Middle frontal gyrus (tissue), 1 donor: Measurements from ENCODE around the gene ST6GALNAC1.
"Not testable (repeated sequence)": the region's sequence is repeated elsewhere in the genome, so short reads cannot be mapped to it uniquely, and the experiment has no call there.

Source experiments
- DNase-seq: peaks from one replicate; pipeline ENCODE4 v3.0.0-alpha.2; 2015; ENCODE audit warnings: low spot score; ENCODE audit errors: extremely low spot score

ST6GALNAC1 gene

DNA sequence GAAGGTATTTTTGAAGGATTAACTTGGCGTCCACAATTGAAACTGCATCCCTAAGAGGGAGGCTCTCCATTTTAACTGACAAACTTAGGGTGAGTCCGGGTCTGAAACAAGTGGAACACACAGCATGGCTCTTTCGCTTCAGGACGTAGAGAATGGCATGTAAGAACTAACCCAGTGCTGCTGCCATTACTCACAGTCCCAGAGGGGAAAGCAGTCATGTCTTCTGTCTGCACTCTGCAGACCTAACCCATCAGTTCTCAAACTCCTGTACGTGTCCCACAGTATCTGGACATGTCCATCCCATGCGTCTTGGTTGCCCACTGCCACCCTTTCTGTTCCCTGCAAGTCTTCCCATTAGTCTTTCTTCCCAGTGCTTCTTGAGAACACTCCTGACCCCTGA is 563 bp downstream of the ST6GALNAC1 start:
- no peak for DNase-seq

DNA sequence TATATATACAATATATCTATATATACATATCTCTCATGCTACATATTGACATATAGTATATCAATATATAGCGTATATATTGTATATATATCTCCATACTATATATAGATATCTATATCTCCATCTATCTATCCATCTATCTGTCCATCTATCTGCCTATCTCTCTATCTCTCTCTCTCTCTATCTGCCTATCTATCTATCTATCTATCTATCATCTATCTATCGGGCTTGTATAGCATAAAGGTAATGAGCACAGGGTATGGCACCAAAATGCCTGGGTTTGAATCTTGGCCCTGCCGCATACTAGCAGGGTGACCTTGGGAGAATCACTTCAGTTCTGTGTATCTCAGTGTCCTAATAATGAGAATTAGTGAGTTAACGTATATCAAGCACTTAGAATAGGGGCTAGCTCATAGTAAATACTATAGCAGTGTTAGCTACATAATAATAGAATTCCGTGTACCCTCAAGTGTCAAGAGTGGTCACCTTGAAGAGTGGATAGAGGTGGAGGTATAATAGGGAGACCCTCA is 1.5 kb downstream of the ST6GALNAC1 start:
- no peak for DNase-seq

DNA sequence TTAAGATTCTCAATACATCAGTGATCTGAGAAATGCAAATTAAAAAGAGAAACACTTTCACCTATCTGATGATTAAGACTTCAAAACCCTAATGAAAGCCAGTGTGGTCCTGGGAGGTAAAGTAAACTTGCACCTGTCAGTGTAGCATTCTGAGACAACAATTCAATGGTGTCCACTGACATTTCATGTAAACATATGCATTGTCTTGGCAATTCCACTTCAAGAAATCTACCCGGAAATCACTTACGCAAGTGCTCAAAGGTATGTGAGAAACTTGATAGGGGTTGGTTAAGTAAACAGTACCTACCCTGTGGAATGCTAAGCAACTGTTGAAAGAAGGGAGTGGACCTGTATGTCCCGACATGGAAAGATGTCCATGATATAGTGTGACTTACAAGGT is 2.1 kb downstream of the ST6GALNAC1 start:
- DNase-seq, result no peak

DNA sequence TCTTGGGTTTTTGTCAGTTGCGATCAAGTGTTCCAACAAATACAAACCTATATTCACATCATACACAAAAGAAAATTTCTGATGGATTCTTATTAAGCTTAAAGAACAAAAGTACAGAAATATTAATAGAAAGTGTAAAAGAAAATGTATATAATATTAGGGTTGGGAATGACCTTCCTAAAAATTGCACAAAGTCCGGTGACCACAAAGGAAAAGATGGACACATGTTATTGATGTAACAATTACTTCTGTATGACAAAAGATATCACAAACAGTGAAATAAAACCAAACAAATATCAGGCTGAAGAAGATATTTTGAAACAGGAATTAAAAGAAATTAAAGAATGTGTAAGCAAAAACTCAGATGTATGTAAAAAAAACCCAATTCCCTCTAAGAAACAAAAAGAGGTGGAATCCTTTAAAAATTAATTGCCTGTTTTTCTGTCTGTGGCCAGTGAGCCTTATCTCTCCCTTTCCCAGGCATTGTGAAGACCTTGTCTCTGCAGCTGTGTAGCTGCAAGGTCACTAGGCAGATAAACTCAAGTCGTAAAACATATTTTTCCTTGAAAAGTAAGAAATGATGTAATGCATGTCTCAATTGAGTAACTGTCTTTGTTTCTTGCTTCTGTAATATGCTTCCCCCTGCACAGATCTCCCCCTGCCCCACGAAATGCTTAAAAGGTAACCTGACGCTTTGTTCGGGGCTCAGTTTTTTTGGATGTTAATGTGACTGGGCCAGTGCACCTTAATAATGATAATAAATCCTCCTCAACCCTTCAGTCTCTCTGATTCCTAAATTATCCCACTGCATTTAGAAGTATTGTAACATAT is 2.8 kb downstream of the ST6GALNAC1 start:
- no peak for DNase-seq

DNA sequence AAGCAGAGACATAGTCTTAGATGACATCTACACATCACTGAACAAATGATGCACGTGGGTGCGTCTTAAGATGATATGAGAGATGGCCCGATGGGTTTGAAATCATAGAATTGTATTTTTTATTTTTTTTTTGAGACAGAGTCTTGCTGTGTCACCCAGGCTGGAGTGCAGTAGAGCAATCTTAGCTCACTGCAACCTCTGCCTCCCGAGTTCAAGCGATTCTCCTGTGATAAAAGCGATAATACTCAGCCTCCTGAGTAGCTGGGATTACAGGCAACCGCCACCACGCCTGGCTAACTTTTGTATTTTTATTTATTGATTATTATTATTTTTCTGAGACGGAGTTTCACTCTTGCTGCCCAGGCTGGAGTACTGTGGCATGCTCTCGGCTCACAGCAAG is 5.3 kb downstream of the ST6GALNAC1 start:
- DNase-seq, result no peak

DNA sequence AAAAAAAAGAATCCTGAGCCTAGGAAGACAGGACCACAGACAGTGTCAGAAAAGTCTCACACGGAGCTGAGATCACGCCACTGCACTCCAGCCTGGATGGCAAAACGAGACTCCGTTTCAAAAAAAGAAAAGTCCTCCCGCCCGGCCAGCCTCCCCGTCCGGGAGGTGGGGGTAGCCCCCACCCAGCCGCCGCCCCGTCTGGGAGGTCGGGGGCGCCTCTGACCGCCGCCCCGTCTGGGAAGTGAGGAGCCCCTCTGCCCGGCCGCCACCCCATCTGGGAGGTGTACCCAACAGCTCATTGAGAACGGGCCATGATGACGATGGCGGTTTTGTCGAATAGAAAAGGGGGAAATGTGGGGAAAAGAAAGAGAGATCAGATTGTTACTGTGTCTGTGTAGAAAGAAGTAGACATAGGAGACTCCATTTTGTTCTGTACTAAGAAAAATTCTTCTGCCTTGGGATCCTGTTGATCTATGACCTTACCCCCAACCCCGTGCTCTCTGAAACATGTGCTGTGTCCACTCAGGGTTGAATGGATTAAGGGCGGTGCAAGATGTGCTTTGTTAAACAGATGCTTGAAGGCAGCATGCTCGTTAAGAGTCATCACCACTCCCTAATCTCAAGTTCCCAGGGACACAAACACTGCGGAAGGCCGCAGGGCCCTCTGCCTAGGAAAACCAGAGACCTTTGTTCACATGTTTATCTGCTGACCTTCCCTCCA is 6.9 kb downstream of the ST6GALNAC1 start:
- DNase-seq, result not testable (repeated sequence)

DNA sequence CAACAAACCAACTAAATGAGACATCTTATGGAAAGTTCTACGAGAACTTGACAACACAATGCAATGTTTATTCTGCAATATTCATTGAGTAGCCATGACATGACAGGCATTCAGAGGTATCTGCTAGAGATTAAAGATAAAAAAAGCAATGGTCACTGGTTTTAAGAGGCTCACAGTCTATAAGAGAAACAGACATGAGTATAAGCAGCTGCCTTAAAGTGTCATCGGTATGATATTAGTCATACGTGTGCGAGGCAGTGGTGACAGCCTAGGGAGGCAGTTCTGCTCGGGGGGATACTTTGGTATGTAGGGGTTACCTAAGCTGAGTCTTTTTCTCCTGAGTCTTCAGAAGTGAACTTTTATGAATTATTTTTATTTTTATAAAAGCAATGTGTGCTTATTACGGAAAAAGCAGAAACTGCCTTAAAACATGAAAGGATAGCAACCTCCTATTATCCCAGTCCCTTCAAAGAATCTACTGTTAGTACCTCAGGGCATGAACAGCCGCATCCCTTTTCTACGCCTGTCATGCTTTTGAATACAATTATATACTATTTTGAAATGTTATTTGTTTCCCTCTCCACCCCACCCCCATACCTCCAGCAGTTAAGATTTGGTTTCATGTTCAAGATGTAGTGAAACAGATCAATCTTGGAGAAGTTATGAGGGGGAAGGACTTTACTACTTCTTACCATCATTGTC is 7.7 kb downstream of the ST6GALNAC1 start:
- DNase-seq, result no peak

DNA sequence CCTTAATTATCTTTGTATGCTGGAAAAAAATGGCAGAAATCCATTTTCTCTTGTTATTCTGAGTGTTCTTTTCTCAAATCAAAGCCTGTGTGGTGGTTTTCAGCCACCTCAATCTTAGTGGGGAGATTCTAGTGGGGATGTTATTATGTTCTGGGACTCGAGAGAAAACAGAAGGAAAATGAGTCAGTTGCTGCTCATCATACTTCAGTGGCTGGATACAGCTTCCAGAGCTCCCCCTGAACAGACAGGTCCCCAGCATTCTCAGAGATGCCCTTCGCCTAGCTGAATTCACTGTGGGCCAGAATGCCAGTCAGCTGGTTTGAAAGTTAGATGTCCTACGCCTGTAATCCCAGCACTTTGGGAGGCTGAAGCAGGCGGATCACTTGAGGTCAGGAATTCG is 8.5 kb downstream of the ST6GALNAC1 start:
- no peak for DNase-seq

DNA sequence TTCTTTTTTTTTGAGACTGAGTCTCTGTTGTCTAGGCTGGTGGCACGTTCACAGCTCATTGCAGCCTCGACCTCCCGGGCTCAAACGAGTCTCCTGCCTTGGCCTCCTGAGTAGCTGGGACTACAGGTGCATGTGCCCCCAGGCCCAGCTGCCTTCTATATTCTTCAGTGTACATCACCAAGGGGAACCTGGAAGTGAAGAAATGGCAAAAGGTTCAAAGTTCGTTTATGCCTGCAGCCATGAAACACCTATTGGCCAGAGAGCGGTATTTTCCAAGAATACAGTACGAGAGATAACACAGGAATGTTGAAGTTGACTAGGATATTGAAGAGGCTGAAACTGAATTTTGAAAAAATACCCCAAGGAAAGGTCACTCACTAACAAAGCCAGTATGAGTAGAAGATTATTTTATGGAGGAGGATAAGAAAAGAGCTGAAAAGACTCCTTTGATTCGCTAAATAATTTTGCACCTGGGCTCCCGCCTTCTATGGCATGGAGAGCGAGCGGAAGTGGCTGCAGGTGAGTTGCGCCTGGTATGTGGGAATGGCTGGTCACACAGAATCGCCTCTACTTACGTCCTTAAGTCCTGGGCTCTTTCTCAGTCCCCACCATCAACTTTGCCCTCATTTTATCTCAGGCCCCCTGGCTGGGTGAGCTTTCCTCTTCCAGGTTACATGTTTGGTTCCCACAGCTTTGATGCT is 9.8 kb downstream of the ST6GALNAC1 start:
- DNase-seq, result no peak

DNA sequence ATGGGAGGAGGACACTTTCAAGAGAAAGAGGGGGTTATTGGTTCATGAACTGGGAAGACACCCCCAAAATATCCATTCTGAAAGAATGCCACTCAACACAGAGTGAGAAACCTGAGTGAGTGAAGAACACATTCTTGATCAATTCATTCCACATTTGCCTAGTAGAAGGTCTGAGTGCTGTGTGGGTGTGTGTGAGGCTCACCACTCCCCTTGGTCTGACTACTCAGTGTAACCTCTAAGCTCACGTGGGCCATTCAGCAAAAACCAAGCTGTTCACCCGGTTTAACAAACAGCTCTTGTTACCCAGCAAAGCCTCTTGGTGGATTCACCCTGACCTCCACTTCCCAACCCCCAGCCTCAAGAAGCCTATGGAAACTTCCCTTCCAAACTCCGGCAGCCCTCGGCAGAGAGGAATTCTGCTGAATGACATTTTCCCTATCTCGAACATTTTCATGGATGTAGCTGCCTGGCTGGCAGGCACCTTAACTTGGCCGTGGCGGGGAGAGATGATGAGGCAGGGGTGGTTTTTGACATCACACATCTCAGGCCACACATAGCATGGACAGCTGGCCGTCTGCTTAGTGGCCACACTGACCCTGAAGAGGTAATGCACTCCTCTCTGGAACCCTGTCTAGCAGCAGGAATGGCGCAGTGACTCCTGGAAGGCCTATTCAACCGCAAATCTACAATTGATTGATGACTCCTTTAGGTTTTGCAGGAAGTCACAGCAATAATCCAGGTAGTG is 11.6 kb downstream of the ST6GALNAC1 start:
- no peak for DNase-seq

DNA sequence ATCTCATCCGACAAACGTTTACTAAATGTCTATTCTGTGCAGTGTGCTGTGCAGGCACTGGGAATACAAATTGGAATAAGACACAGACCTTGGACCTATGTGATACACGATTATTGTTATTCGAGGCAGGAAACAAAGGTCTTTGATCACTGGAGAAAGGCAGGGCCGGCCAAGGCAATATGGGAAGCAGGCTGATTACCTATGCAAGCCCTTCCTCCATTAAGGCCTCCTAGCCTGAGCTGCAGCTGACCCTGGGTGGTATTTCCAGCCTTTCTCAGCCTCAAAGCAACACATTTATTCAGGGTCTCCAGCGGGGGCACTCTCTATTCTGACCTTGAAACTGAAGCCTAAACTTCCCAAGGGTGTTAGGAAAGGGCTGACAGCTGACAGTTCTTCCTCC is 13.4 kb downstream of the ST6GALNAC1 start:
- no peak for DNase-seq

DNA sequence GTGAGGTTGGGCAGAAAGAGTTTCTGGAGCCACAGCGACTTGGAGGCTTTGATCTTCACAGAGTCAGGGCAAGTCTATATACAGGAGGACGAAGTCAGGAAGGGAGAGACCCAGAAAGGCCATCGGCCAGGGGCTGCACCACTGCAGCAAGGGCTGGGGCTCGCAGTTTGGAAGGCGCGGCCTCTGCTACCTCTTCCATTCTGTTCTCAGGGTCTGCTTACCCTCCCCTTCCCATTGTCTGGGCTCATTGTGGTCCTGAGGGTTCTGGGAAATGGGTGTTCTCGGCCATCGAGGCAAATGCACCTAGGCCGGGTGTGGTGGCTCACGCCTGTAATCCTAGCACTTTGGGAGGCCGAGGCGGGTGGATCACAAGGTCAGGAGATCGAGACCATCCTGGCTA is 16.0 kb downstream of the ST6GALNAC1 start:
- DNase-seq, result no peak

DNA sequence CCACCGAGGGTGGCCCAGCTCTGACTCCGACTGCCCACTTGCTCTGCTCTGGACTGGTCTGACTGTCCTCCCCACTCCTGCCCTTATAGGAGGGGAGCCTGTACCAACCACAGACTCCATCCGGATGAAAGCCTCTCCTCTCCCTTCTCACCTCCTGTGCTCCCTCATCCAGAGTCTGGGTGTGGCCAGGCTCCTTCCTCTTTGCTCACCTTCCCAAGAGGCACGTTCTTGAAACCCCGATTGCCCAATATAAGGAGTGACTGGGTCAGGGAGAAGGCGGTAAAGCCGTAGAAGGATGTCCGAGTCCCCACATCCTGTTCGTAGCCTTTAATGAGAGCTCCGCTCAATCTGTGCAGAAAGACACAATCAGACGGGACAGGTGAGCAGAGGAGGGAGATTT is 17.1 kb downstream of the ST6GALNAC1 start:
- DNase-seq, result no peak

DNA sequence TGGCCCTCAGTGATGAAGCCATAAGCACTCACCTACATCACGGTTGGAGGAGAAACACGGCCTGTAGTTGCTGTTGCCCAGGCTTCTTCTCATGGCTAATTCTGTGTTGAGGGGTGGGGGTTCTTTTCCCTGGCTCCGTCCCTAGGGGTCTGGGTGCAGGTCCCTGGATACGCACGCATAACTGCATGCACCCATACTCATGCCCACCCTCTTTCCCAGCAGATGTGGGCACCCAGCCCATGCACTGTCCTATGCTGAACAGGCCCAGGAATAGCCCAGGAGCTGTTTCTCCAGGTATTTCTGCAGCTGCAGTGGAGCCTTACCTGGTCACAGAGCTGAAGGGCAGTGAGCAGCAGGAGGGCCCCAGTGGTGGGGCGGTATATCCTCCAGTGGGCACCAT is 18.1 kb downstream of the ST6GALNAC1 start:
- DNase-seq, result no peak

DNA sequence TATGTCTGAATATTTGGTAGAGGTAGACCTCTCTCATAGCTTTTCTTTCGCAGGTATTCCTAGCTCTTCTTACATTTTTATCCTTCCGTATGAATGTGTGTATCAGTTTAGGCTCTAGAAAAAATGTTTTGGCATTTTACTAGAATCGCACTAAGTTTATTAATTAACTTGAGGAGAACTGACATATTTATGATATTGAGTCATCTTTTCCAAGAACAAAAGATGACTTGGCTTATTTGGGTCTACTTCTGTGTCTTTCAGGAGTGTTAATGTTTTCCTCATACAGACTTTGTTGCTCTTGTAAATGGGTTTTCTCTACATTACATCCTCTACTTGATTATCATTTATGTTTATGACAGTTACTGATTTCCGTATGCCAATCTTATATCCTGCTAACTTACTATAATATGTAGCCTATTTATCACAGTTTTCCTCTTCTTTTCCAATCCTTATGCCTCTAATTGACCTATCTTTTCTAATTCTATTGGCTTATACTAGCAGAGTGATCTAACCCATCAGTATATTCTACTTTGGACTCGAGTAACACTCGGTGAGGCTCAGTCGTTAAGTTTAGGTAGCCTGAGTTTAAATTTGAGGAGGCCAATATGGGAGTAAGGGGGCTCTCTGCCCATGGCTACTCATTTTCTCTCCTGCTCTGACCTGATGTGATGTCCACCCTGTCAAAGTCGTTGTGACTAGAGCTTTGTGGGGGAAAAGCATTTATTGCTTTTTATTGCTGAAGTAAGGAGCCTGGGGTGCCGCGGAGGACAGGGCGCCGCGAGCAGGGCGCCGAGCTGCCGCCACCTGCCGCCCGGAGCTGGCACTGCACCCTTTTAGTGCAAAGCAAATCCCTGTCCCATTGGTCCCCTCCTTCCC is 20.0 kb downstream of the ST6GALNAC1 start:
- DNase-seq, result peak; percentile 61

DNA sequence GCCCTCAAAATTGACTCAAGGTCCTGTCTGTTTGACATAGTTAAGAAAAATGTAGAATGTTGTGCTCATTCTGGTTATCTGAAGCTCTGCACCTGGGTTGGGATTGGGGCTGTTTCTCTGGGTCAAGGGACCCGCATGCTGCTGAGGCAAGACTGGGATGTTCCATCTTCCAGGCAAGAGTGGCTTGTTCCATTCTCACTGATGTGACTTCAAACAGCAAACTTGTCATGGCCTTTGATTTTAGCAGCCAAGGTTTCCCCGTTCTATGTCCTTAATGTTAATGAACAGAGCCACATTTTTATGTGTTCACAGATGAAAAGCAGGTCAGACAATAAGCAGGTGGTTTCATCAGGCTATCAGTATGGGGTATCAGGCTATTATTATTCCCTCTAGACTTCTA is 25.7 kb downstream of the ST6GALNAC1 start:
- DNase-seq, result no peak

DNA sequence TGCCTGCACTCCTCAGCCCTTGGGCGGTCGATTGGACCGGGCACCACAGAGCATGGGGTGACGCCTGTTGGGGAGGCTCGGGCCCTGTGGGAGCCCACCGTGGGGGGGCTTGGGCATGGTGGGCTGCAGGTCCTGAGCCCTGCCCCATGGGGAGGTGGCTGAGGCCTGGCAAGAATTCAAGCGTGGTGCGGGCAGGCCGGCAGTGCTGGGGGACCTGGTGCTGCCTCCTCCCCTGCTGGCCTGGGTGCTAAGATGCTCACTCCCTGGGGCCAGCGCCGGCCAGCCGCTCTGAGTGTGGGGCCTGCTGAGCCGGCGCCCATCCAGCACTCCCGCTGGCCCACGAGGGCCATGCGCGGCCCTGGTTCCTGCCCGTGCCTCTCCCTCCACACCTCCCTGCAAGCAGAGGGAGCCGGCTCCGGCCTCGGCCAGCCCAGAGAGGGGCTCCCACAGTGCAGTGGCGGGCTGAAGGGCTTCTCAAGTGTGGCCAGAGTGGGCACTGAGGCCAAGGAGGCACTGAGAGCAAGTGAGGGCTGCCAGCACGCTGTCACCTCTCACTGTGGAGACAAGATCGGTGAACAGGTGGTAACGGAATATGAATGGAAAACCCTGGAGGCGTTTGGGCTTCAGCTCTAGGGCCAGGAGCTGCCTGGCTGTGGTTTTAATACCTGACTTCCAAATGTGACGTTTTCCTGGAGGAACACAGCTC is 28.5 kb downstream of the ST6GALNAC1 start:
- no peak for DNase-seq

DNA sequence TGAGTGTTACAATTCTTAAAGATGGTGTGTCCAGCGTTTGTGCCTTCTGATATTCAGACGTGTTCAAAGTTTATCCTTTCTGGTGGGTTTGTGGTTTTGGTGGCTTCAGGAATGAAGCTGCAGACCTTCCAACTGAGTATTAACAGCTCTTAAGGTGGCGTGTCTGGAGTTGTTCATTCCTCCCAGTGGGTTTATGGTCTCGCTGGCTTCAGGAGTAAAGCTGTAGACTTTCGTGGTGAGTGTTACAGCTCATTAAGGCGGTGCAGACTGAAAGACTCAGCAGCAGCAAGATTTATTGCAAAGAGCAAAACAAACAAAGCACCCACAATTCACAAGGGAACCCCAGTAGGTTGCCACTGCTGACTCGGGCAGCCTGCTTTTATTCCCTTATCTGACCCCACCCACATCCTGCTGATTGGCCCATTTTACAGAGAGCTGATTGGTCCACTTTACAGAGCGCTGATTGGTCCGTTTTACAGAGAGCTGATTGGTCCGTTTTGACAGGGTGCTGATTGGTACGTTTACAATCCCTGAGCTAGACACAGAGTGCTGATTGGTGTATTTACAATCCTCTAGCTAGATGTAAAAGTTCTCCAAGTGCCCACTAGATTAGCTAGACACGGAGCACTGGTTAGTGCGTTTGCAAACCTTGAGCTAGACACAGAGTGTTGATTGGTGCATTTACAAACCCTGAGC is 29.3 kb downstream of the ST6GALNAC1 start:
- not testable (repeated sequence) for DNase-seq
